Uterus (tissue), 4 donors: ENCODE measurements around the gene MIDN. TPM values are rescaled to one million over a fixed set of nuclear protein-coding genes. Genes with fewer than 3 reads are reported as not detected.

ENCODE experiments used
- DNase-seq, 2 donors: peaks; one replicate each; pipeline ENCODE4 v3.0.0-alpha.2; 2019 to 2020
- H3K27ac ChIP-seq, 2 donors: fragments of 200-600 bp; sonication (generic); 1 replicate in 1 of 2; 2 replicates in 1 of 2; pipeline ENCODE4 v1.5.1; 2016 to 2018
- H3K27me3 ChIP-seq, 2 donors: fragments of 200-600 bp; sonication (generic); one replicate each; pipeline ENCODE4 v1.5.1; 2018 to 2019; ENCODE audit warnings: control low read depth in 1 of 2
- H3K36me3 ChIP-seq, 2 donors: fragments of 200-600 bp; sonication (generic); one replicate each; pipeline ENCODE4 v1.5.1; 2019; ENCODE audit warnings: control low read depth in 1 of 2
- H3K4me1 ChIP-seq, 2 donors: fragments of 200-600 bp; sonication (generic); one replicate each; pipeline ENCODE4 v1.5.1; 2018 to 2019; ENCODE audit warnings: control low read depth in 1 of 2
- H3K4me3 ChIP-seq, 2 donors: fragments of 200-600 bp; sonication (generic); 1 replicate in 1 of 2; 2 replicates in 1 of 2; pipeline ENCODE4 v1.5.1; 2018 to 2019; ENCODE audit warnings: mild to moderate bottlenecking in 1 of 2
- H3K9me3 ChIP-seq, 2 donors: fragments of 200-600 bp; sonication (generic); one replicate each; pipeline ENCODE4 v1.5.1; 2019; ENCODE audit warnings: control low read depth in 1 of 2
- POLR2A ChIP-seq, 2 donors: fragments of 450-650 bp; IDR thresholded peaks; one replicate each; pipeline ENCODE4 v1.6.1; 2016; ENCODE audit warnings: antibody characterized with exemption in 2 of 2, mild to moderate bottlenecking in 1 of 2, moderate library complexity in 1 of 2
- intact Hi-C: fragments of 100-400 bp; cut with DNase I; formaldehyde crosslinking; loops from one replicate; pipeline ENCODE4 v1.15.1; 2023; ENCODE audit warnings: low total_unique reads
- total RNA-seq, 4 donors: library from RNA; depleted of rRNA in 3 of 4; stranded (reverse); fragments of >200 nt in 3 of 4; gene quantifications; one replicate each; pipeline versions ENCODE4 v1.1.0 to v1.2.4, GENCODE V29; 2014 to 2023
- TF ChIP-seq, protein P1 (sequence below), 4 experiments: fragments of 200-600 bp in 2 of 4; fragments of 450-650 bp in 2 of 4; sonication (generic) in 2 of 4; IDR thresholded peaks; one replicate each; pipeline ENCODE4 v1.5.1; 2016 to 2019; ENCODE audit warnings: antibody characterized with exemption in 4 of 4, mild to moderate bottlenecking in 2 of 4, moderate library complexity in 1 of 4
- donor health status: DM: yes; HTN: yes; CAD: no.

MIDN gene
- total RNA-seq, 4 donors from 2014 or later: 0.77 to 108 (median 15.0) TPM

DNA sequence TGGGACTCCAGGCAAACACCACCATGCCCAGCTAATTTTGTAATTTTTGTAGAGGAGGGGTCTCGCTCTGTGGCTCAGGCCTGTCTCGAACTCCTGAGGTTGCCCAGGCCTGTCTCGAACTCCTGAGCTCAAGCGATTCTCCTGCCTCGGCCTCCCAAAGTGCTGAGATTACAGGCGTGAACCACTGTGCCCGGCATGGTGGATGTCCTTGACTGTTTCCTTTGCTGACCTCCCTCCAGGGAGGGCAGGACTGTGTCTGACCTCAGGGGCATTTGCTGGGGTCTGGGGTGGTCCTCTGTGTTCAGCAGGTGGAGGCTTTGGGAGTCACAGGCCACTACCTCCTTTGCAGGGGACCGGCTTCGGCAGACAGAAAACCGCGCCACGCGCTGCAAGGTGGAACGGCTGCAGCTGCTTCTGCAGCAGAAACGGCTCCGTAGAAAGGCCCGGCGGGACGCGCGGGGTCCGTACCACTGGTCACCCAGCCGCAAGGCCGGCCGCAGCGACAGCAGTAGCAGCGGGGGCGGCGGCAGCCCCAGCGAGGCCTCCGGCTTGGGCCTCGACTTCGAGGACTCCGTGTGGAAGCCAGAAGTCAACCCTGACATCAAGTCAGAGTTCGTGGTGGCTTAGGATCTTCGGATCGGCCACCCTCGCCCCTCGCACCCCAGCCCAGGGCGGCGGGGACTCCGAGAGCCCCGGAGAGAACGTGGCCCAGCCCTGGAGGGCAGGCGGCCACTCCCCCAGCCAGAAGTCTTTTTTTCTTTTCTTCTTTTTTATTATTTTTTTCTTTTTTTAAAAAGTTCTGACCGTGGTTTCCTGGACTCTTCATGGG is 8.5 kb downstream of the MIDN start:
- intact Hi-C loops: no loop called here
- DNase-seq: no peak
- no peak for TF ChIP-seq POLR2A (IDR thresholded peaks at IDR 0.05)
- TF ChIP-seq, protein P1, sequence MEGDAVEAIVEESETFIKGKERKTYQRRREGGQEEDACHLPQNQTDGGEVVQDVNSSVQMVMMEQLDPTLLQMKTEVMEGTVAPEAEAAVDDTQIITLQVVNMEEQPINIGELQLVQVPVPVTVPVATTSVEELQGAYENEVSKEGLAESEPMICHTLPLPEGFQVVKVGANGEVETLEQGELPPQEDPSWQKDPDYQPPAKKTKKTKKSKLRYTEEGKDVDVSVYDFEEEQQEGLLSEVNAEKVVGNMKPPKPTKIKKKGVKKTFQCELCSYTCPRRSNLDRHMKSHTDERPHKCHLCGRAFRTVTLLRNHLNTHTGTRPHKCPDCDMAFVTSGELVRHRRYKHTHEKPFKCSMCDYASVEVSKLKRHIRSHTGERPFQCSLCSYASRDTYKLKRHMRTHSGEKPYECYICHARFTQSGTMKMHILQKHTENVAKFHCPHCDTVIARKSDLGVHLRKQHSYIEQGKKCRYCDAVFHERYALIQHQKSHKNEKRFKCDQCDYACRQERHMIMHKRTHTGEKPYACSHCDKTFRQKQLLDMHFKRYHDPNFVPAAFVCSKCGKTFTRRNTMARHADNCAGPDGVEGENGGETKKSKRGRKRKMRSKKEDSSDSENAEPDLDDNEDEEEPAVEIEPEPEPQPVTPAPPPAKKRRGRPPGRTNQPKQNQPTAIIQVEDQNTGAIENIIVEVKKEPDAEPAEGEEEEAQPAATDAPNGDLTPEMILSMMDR (IDR thresholded peaks at IDR 0.05): no peak
- H3K4me1 ChIP-seq: peaks cover 12 to 54% of the 10 kb centered on the region in 2 donors
- no peak overlapping the region for H3K4me3 ChIP-seq
- H3K36me3 ChIP-seq: no peaks in the 10 kb centered on the region
- peak overlapping the region; percentile 94 to 95 for H3K27ac ChIP-seq
- no peaks in the 10 kb centered on the region for H3K9me3 ChIP-seq
- no peaks in the 10 kb centered on the region for H3K27me3 ChIP-seq

DNA sequence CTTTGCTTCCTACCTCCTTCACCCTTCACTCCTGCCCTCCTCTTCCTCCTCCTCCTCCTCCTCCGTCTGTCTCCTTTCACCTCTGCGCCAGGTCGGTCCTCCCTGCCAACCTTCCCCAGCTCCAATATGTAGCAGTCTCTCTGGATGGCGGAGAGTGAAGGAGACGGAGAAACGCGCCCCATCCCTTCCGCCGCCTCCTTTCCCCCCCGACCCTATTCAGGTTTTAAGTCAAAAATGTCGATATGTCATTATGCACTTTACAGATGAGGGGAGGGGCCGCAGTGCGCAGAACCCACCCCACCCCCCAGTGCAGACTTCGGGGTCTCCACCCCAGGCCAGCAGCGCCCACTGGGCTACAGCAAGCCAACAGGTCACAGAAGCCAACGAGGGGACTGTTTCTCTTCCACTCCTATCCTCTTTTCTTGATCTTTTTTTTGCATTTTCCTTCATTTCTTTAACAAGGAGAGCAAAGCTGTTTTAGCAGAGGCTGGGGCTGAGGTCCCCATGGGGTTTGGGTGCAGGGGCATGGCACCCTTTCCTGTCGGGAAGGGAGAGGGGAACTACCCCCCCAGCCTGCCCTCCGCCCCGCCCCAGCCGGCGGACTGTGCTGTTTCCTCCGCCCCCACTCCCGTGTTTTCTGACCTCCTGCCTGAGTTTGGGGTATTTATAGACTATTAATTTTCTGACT is 9.2 kb downstream of the MIDN start:
- H3K4me3 ChIP-seq: no peak overlapping the region
- no peaks in the 10 kb centered on the region for H3K27me3 ChIP-seq
- DNase-seq: no peak
- no peaks in the 10 kb centered on the region for H3K9me3 ChIP-seq
- no peak for TF ChIP-seq POLR2A (IDR thresholded peaks at IDR 0.05)
- TF ChIP-seq, protein P1 (IDR thresholded peaks at IDR 0.05): no peak
- H3K4me1 ChIP-seq: peaks cover 12 to 62% of the 10 kb centered on the region in 2 donors
- H3K36me3 ChIP-seq: no peaks in the 10 kb centered on the region
- intact Hi-C loops: no loop called here
- H3K27ac ChIP-seq: peak overlapping the region; percentile 94 to 95

DNA sequence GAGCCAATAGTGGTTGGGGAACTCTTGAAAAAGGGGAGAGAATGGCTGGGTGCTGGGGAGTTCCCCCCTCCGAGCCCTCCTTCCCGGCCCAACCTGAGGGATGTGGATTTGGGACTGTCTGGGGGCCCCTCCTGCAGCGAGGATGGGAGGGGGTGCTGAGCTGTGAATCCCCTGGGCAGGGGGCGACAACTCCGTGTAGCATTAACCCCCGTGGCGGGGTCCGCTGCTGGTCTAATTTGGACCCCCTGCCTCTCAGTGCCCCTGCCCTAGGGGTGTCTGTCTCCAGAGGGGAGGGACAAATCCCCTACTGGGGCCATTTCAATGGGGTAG is 9.7 kb downstream of the MIDN start:
- Histone ChIP-seq H3K27ac (peak overlapping the region; percentile 94 to 95), H3K4me3 (no peak overlapping the region), H3K27me3 (no peaks in the 10 kb centered on the region), H3K36me3 (no peaks in the 10 kb centered on the region), H3K9me3 (no peaks in the 10 kb centered on the region), H3K4me1 (peaks cover 12 to 64% of the 10 kb centered on the region in 2 donors)
- DNase-seq: no peak
- TF ChIP-seq POLR2A (IDR thresholded peaks at IDR 0.05): no peak
- TF ChIP-seq, protein P1 (IDR thresholded peaks at IDR 0.05): no peak
- intact Hi-C loops: no loop called here

DNA sequence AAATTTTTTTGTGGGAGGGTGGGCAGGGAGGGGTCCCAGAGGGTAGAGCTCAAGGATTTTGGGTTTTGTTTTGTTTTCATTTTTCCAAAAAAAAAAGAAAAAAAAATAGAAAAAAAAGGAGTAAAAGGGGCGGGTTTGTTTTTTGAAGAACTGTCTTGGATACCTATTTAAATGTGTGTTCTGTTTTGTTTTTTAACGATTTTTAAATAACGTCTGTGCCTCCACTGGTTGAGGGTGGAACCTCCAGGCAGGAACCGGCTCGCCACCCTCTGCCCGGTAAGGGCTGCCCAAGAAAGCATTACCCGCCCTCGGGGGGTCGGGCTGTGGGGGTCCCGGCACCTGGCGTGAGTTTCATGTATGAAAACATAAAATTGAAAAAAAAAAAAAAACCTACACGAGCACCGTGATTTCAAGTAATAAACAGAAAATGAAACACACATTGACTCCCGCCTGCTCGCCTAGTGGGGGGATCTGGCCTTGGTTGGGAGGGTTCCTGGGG is 10.4 kb downstream of the MIDN start:
- H3K27me3 ChIP-seq: no peaks in the 10 kb centered on the region
- H3K4me1 ChIP-seq: peaks cover 12 to 61% of the 10 kb centered on the region in 2 donors
- no peaks in the 10 kb centered on the region for H3K36me3 ChIP-seq
- TF ChIP-seq, protein P1 (IDR thresholded peaks at IDR 0.05): peak in 1 of 4 experiments; percentile 11
- TF ChIP-seq POLR2A (IDR thresholded peaks at IDR 0.05): no peak
- no peak for DNase-seq
- no peaks in the 10 kb centered on the region for H3K9me3 ChIP-seq
- intact Hi-C loops: no loop called here
- H3K4me3 ChIP-seq: peak overlapping the region; percentile 6 to 17
- peak overlapping the region; percentile 94 to 95 for H3K27ac ChIP-seq
